Mesodermal cell (in vitro differentiated cells): ENCODE results near the gene CMIP.

ENCODE experiments used
- H3K27ac ChIP-seq: 2 replicates; pipeline ENCODE4 v1.7.0; 2013; ENCODE audit warnings: mild to moderate bottlenecking, low read depth, low read length, moderate library complexity; ENCODE audit not compliant: severe bottlenecking
- H3K36me3 ChIP-seq: 2 replicates; pipeline ENCODE4 v1.7.1; 2013; ENCODE audit warnings: mild to moderate bottlenecking, low read length, moderate library complexity; ENCODE audit not compliant: control insufficient read depth, insufficient read depth
- H3K4me1 ChIP-seq: one replicate; pipeline ENCODE4 v1.7.1; 2013; ENCODE audit warnings: mild to moderate bottlenecking, low read length; ENCODE audit not compliant: insufficient read depth, control insufficient read depth, poor library complexity, severe bottlenecking
- H3K4me3 ChIP-seq: 2 replicates; pipeline ENCODE4 v1.7.0; 2013; ENCODE audit warnings: low read length, control low read depth, mild to moderate bottlenecking; ENCODE audit not compliant: insufficient read depth, poor library complexity, severe bottlenecking; ENCODE audit errors: extremely low read depth
- H3K9me3 ChIP-seq: 2 replicates; pipeline ENCODE4 v1.7.1; 2013; ENCODE audit warnings: mild to moderate bottlenecking, low read length, moderate library complexity; ENCODE audit not compliant: control insufficient read depth
- WGBS, 2 experiments: methylation state at CpG; one replicate each; pipeline ENCODE4 v1.1.5; 2013; ENCODE audit warnings: missing lambda C conversion rate in 2 of 2; ENCODE audit not compliant: insufficient coverage in 2 of 2; 5-methylcytosine and 5-hydroxymethylcytosine counted together

The CMIP gene

DNA sequence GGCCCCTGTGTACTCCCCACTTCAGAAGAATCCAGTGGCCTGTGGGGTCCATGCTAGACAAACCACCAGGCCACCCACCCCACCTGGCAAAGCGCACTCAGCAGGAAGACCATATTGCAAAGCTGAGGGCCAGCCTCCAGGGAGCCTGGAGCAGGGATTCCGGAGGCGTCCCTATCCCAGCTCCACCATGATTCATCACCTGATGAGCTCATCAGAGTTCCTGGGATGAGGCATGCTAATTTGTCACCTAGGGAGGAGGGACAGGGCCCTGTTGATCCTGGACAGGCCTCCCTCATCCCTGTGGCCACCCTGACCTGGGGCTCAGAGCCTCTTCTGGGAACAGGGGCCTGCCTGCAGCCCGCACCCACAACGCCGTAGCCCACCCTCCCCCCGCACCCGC is 202.9 kb downstream of the CMIP start:
- H3K4me1 ChIP-seq, result peaks cover 50% of the 10 kb centered on the region
- H3K27ac ChIP-seq, result peak overlapping the region; percentile 86
- peaks cover 16% of the 10 kb centered on the region for H3K36me3 ChIP-seq
- no peak overlapping the region for H3K4me3 ChIP-seq
- 38 to 50% methylated on average over 1 of the region's 8 CpGs for WGBS, 2 experiments
- H3K9me3 ChIP-seq, result no peaks in the 10 kb centered on the region

GRCh38 chr16:81649561-81650184 is 205.1 kb downstream of the CMIP start:
- Histone ChIP-seq H3K27ac (no peak overlapping the region), H3K9me3 (no peaks in the 10 kb centered on the region), H3K36me3 (peaks cover 26% of the 10 kb centered on the region), H3K4me1 (peaks cover 47% of the 10 kb centered on the region), H3K4me3 (no peak overlapping the region)
- 90 to 96% methylated on average over 12 to 13 of the region's 14 CpGs for WGBS, 2 experiments

DNA sequence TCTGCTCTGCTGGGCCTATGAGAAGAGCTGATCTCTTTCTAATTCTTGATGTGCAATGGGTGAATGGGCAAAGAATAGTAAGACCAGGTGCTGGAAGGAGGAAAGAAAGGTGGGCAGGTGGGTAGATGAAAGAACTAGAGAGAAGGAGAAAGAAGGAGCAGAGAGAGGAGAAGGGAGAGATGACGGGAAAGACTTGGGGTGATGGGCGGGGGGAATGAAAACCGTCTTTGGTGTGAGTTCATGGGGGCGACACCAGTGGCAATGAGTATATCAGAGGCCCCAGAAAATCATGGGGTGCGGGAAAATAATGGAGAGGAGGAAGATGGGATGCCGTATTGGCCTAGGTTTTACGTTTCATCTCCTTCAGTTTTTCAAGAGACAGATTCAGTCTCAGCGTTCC is 205.7 kb downstream of the CMIP start:
- H3K4me1 ChIP-seq, result peaks cover 41% of the 10 kb centered on the region
- WGBS, 2 experiments, result 91 to 97% methylated on average over 7 to 8 of the region's 8 CpGs

GRCh38 chr16:81650982-81651562 is 206.5 kb downstream of the CMIP start:
- H3K36me3 ChIP-seq, result peaks cover 40% of the 10 kb centered on the region
- H3K9me3 ChIP-seq, result no peaks in the 10 kb centered on the region
- H3K4me1 ChIP-seq, result peaks cover 36% of the 10 kb centered on the region
- 62 to 70% methylated on average over 16 of the region's 16 CpGs for WGBS, 2 experiments
- no peak overlapping the region for H3K4me3 ChIP-seq
- H3K27ac ChIP-seq, result peak overlapping the region; percentile 83

More for the DNA sequence above, 205.7 kb downstream of the CMIP start:
- Histone ChIP-seq H3K9me3 (no peaks in the 10 kb centered on the region), H3K27ac (peak overlapping the region; percentile 83), H3K36me3 (peaks cover 32% of the 10 kb centered on the region), H3K4me3 (no peak overlapping the region)

DNA sequence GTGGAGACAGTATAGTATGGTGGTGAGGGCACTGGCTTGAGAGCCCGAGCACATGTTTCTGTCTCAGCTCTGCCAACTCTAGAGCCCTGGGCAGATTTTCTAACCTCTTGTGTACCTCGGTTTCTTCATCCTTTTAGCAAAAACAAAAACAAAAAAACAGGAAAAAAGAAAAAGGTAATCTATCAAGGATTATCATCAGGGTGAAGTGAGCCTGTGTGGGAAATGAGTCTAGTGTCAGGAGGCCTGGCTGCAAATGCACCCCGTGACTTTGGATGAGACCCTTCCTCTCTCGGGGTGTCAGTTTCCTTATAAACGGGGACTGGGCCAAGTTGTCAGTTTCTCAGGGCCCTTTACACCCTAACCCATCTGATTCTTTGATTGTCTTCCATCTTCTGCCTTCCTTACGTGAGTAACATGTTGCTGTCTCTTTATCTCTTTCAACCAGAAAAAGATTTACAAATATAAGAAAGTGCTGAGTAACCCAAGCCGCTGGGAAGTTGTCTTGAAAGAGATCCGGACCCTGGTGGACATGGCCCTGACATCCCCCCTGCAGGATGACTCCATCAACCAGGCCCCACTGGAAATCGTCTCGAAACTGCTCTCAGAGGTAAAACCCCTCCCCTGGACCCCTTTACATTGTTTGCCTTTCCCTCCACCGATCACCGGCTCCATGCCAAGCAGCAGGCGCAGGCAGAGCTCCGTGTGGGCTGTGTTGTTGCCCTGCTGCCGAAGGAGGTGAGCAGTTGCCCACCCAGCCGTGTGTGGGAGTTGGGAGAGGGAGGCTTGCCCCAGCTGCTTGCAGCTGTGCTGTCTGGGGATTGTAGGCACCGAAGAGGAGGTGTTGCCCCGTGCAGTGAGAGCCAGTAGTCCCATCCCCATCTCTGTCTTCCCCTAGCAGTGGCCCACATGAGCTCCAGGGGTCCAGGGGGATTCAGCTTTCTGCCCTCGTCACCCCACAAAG is 207.4 kb downstream of the CMIP start:
- Histone ChIP-seq H3K27ac (peak overlapping the region; percentile 83), H3K9me3 (no peaks in the 10 kb centered on the region), H3K4me1 (peaks cover 28% of the 10 kb centered on the region), H3K36me3 (peaks cover 49% of the 10 kb centered on the region), H3K4me3 (no peak overlapping the region)
- WGBS, 2 experiments, result 76 to 82% methylated on average over 12 to 13 of the region's 19 CpGs

GRCh38 chr16:81652798-81653505 is 208.3 kb downstream of the CMIP start:
- Histone ChIP-seq H3K4me1 (peaks cover 23% of the 10 kb centered on the region), H3K36me3 (peaks cover 58% of the 10 kb centered on the region), H3K4me3 (no peak overlapping the region), H3K27ac (no peak overlapping the region), H3K9me3 (no peaks in the 10 kb centered on the region)
- WGBS, 2 experiments, result 79% methylated on average over 15 to 21 of the region's 21 CpGs

DNA sequence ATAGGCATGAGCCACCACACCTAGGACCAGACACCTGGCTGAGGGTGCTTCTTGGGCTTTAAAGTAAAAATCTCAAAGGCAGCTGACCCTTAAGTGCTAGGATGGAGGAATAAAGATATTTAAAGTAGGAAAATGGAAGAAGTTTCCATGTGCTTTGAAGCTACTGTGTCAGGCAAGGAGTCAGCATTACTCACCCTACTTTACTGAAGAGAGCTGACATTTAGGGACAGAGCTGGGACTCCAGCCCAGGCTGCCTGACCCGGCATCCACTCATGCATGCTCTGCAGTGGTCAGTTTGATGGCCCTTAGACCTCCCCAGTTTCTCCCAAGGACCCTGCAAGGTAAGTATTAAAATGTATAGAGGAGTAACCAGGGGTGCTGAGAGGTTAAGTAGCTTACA is 209.7 kb downstream of the CMIP start:
- Histone ChIP-seq H3K27ac (no peak overlapping the region), H3K4me1 (peaks cover 20% of the 10 kb centered on the region), H3K9me3 (no peaks in the 10 kb centered on the region), H3K36me3 (peaks cover 69% of the 10 kb centered on the region), H3K4me3 (no peak overlapping the region)
- WGBS, 2 experiments, result 100% methylated on average over 1 of the region's 1 CpG

DNA sequence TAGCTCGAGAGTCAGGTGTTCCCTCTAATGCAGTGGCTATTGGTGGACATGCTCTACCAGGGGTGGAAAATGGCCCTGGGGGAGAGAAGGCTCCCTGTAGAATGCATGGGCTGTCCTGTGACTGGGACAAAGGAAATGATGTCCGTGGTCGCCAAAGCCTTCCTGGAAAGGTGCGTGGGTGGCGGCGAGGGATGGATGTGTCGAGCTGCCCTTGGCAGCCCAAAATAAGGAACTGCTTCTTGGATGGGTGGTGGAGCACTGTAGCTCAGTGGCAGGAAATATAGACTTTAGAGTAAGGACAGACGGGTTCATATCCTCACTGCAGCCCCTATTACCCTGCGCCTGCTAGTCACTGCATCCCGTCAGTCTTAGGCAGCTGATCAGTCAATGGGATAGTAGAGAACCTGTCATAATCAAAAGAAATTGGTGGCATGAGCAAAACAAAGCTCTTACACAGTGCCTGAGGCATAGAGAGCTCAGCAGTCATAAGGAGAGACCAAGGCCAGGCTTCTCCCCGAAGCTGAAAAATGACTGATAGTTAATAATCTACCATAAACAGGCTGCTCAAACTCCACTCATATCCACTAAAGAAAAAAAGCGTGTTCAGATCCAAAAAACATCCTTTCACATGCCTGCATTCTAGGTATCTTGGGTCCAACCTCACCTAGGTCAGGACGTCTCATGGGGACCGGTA is 211.0 kb downstream of the CMIP start:
- Histone ChIP-seq H3K4me1 (peaks cover 12% of the 10 kb centered on the region), H3K36me3 (peaks cover 78% of the 10 kb centered on the region), H3K4me3 (no peak overlapping the region), H3K9me3 (no peaks in the 10 kb centered on the region), H3K27ac (no peak overlapping the region)
- 95 to 97% methylated on average over 11 to 14 of the region's 14 CpGs for WGBS, 2 experiments

DNA sequence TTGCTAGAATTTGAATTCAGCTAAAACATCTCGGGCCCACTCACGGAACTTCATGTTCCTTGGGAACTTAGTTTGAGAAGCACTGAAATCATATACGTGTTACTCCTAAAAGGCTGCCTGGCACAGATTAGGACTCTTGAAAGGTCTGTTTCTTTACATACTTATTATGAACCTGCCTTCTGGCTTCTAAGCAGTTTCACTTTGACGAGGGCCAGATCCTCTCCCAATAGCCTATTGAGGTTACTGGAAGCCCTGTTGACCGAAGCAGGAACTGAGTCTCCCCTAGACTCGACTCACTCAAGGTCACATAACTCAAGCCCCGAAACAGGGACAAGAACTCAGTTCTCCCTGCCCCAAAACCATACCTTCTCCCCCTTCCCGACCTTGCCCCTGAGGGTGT is 212.6 kb downstream of the CMIP start:
- Histone ChIP-seq H3K36me3 (peaks cover 90% of the 10 kb centered on the region), H3K4me3 (no peak overlapping the region), H3K27ac (peak overlapping the region; percentile 12), H3K4me1 (peaks cover 3% of the 10 kb centered on the region), H3K9me3 (no peaks in the 10 kb centered on the region)
- WGBS, 2 experiments, result 93 to 94% methylated on average over 6 of the region's 8 CpGs

GRCh38 chr16:81657781-81658180 is 213.2 kb downstream of the CMIP start:
- Histone ChIP-seq H3K36me3 (peaks cover 90% of the 10 kb centered on the region), H3K4me1 (peaks cover 3% of the 10 kb centered on the region), H3K27ac (no peak overlapping the region), H3K9me3 (no peaks in the 10 kb centered on the region), H3K4me3 (no peak overlapping the region)
- 89 to 92% methylated on average over 9 of the region's 13 CpGs for WGBS, 2 experiments
